ENCODE measurements around the gene AKAP8. TPM values are rescaled to one million over a fixed set of nuclear protein-coding genes. Genes with fewer than 3 reads are reported as not detected.
A peak's percentile ranks its signal among the peaks of the same experiment; 100 is the strongest.

The AKAP8 gene
- total RNA-seq (10 to 100 TPM; 12.0 to 12.4 TPM), polyA plus RNA-seq (1 to 10 TPM; 7.5 to 7.7 TPM)

DNA sequence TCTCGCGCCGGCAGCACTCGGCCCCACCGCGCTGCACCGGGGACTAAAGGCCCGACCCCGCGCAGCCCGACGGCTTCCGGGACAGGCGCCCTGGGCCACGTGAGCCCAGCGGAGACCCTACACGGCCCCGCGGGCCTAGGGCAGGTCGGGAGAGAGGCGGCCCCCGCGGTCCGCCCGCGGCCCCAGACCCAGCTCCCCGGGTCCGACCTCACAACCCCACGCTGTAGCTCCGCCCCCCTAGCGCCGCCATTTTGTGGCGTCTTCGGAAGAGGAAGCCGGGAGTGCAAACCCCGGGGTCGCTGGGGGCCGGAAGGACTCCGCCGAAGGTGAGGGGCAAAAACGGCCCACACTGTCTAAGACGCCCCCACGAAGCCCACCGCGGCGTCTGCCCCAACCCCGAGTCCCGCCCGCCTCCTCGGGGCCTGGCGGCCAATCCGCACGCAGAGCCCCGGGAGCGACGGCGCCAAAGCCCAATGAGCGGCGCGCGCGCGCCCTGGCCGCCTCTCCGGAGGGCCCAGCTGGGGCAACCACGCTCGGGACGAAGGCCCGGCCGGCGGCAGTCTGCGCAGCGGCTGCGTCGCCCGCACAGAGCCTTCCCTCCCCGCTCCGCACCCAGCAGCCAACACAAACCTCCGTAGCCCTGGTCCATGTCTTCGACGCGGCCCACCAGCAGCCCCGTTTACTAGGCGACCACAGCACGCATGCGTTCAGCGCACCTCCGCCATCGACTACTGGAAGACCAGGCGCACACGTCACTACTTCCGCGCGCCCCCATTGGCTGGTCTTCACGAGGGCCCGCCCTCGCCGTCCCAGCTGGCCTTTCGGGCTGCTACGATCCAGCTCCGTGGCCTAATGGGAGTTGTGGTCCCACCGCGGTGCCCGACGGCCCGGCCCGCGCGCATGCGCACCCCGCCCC lies at the start of gene AKAP8:
TSS of gene AKAP8 (minus strand) at position 705 of the 916 bp plus-strand sequence. CDS start at position 649, 56 bp downstream.
- TF ChIP-seq SP1 (IDR thresholded peaks at IDR 0.05) (peak; percentile 52), EGR1 (IDR thresholded peaks at IDR 0.05; ENCODE audit: low read depth in 2 of 2) (no peak), YY1 (IDR thresholded peaks at IDR 0.05) (peak; percentile 94)
- Histone ChIP-seq H3K4me3 (ENCODE audit: low read depth in 1 of 3, low read length in 3 of 3) (peak within 1 kb of the TSS; percentile 85 to 98 (median 96)), H3K9ac (ENCODE audit: low read depth in 1 of 2, low read length in 2 of 2) (peak within 1 kb of the TSS; percentile 82 to 92), H3K27me3 (ENCODE audit: control insufficient read depth in 4 of 4, insufficient read depth in 4 of 4, low read length in 3 of 4) (no peaks in the 10 kb centered on the region), H3K27ac (ENCODE audit: low read depth in 1 of 2, low read length in 2 of 2) (peak within 1 kb of the TSS; percentile 92 to 98), H3K4me1 (ENCODE audit: control insufficient read depth in 4 of 4, insufficient read depth in 4 of 4, low read length in 3 of 4) (peaks cover 18 to 44% (median 35%) of the 10 kb centered on the region in 4 donors), H3K36me3 (ENCODE audit: control insufficient read depth in 4 of 4, insufficient read depth in 3 of 4, low read depth in 1 of 4, low read length in 3 of 4) (peaks cover 0 to 5% (median 2%) of the 10 kb centered on the region in 4 donors), H3K9me3 (ENCODE audit: control insufficient read depth in 4 of 4, low read length in 3 of 4) (no peaks in the 10 kb centered on the region)
- under 1% methylated on average over 111 of the region's 111 CpGs for WGBS
- peak; percentile 99 for DNase-seq (ENCODE audit: low spot score)

GRCh38 chr19:15427991-15428471 lies 48.4 kb upstream of the AKAP8 start:
- 96% methylated on average over 35 of the region's 35 CpGs for WGBS
- Histone ChIP-seq H3K27me3 (ENCODE audit: control insufficient read depth in 4 of 4, insufficient read depth in 4 of 4, low read length in 3 of 4) (no peaks in the 10 kb centered on the region), H3K4me3 (ENCODE audit: low read depth in 1 of 3, low read length in 3 of 3) (no peak overlapping the region), H3K27ac (ENCODE audit: low read depth in 1 of 2, low read length in 2 of 2) (no peak overlapping the region), H3K9me3 (ENCODE audit: control insufficient read depth in 4 of 4, low read length in 3 of 4) (no peaks in the 10 kb centered on the region), H3K9ac (ENCODE audit: low read depth in 1 of 2, low read length in 2 of 2) (no peak overlapping the region), H3K36me3 (ENCODE audit: control insufficient read depth in 4 of 4, insufficient read depth in 3 of 4, low read depth in 1 of 4, low read length in 3 of 4) (peaks cover 8 to 42% (median 13%) of the 10 kb centered on the region in 4 donors), H3K4me1 (ENCODE audit: control insufficient read depth in 4 of 4, insufficient read depth in 4 of 4, low read length in 3 of 4) (peaks cover 12 to 49% (median 43%) of the 10 kb centered on the region in 4 donors)
- no peak for DNase-seq (ENCODE audit: low spot score)
- TF ChIP-seq FOXA1 (IDR thresholded peaks at IDR 0.05) (no peak), RAD21 (IDR thresholded peaks at IDR 0.05) (no peak), ZBTB33 (IDR thresholded peaks at IDR 0.05) (no peak), RXRA (IDR thresholded peaks at IDR 0.05) (no peak), FOXA2 (IDR thresholded peaks at IDR 0.05) (no peak), GABPA (IDR thresholded peaks at IDR 0.05 in 1 of 2, conservative IDR thresholded peaks at IDR 0.05 in 1 of 2) (no peak), HNF4A (conservative IDR thresholded peaks at IDR 0.05) (no peak), HNF4G (IDR thresholded peaks at IDR 0.05) (no peak), JUND (IDR thresholded peaks at IDR 0.05) (no peak), EGR1 (IDR thresholded peaks at IDR 0.05; ENCODE audit: low read depth in 2 of 2) (no peak), MAX (IDR thresholded peaks at IDR 0.05) (no peak), SP1 (IDR thresholded peaks at IDR 0.05) (no peak), TAF1 (conservative IDR thresholded peaks at IDR 0.05) (no peak), NR2F2 (IDR thresholded peaks at IDR 0.05) (no peak)
- TF ChIP-seq, protein P1, sequence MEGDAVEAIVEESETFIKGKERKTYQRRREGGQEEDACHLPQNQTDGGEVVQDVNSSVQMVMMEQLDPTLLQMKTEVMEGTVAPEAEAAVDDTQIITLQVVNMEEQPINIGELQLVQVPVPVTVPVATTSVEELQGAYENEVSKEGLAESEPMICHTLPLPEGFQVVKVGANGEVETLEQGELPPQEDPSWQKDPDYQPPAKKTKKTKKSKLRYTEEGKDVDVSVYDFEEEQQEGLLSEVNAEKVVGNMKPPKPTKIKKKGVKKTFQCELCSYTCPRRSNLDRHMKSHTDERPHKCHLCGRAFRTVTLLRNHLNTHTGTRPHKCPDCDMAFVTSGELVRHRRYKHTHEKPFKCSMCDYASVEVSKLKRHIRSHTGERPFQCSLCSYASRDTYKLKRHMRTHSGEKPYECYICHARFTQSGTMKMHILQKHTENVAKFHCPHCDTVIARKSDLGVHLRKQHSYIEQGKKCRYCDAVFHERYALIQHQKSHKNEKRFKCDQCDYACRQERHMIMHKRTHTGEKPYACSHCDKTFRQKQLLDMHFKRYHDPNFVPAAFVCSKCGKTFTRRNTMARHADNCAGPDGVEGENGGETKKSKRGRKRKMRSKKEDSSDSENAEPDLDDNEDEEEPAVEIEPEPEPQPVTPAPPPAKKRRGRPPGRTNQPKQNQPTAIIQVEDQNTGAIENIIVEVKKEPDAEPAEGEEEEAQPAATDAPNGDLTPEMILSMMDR (IDR thresholded peaks at IDR 0.05; ENCODE audit: low read depth, low read length, missing input control) = no peak
- TF ChIP-seq, protein P2, sequence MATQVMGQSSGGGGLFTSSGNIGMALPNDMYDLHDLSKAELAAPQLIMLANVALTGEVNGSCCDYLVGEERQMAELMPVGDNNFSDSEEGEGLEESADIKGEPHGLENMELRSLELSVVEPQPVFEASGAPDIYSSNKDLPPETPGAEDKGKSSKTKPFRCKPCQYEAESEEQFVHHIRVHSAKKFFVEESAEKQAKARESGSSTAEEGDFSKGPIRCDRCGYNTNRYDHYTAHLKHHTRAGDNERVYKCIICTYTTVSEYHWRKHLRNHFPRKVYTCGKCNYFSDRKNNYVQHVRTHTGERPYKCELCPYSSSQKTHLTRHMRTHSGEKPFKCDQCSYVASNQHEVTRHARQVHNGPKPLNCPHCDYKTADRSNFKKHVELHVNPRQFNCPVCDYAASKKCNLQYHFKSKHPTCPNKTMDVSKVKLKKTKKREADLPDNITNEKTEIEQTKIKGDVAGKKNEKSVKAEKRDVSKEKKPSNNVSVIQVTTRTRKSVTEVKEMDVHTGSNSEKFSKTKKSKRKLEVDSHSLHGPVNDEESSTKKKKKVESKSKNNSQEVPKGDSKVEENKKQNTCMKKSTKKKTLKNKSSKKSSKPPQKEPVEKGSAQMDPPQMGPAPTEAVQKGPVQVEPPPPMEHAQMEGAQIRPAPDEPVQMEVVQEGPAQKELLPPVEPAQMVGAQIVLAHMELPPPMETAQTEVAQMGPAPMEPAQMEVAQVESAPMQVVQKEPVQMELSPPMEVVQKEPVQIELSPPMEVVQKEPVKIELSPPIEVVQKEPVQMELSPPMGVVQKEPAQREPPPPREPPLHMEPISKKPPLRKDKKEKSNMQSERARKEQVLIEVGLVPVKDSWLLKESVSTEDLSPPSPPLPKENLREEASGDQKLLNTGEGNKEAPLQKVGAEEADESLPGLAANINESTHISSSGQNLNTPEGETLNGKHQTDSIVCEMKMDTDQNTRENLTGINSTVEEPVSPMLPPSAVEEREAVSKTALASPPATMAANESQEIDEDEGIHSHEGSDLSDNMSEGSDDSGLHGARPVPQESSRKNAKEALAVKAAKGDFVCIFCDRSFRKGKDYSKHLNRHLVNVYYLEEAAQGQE (IDR thresholded peaks at IDR 0.05) = no peak

Measured in liver (tissue), 9 donors.